ENCODE measurements around the gene RNF8.

The RNF8 gene

DNA sequence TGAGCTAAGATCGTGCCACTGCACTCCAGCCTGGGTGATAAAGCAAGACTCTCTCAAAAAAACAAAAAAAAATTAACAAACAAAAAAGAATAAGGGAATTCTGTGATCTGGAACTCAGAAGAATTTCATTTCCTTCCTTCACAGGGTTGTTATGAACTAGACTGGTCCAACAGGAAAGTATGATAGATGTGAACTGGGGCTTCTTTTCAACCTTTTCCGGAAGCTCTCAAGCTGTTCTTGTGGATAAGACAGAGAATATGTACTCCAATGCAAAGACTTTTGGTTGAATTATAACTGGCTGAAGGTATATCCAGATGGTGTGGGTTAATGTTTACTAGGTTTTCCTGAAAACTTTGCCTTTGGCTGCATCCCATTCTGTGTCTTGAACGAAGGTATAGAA lies 5.3 kb downstream of the RNF8 start:
- no peak for DNase-seq (ENCODE audit: low spot score)

DNA sequence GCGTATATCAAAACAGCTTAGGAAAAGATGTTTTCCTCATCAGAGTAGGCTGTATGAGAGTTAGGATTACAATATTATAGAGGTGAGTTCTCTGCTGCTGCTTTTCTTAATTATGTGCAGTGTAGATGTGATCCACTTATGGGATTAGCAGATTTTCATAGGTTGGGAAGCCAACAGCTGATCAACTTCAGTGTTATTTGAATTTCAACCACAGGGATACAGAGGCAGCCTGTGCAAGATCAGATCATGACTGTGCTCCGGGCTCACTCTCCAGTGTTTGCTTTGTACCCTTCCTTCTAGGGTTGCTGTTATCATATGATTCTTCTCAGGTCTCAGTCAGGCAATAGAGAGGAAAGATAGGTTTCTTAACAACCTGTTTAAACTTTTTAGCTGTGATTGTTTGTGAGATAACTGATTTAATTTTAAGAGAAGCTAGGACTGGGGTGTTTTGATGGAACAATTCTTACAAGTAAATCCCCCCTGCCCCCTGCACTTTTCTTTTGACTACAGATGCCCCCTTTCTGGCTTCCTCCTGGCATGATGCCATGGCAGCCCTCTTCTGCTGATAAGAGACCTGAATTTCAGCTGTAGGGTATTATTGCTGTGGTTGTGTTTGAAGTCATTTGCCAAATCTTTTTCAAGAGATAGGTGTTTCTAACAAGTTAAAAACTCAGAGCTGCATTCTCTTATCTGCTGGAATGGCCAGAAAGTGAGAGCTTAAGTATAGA lies 8.5 kb downstream of the RNF8 start:
- no peak for DNase-seq (ENCODE audit: low spot score)

DNA sequence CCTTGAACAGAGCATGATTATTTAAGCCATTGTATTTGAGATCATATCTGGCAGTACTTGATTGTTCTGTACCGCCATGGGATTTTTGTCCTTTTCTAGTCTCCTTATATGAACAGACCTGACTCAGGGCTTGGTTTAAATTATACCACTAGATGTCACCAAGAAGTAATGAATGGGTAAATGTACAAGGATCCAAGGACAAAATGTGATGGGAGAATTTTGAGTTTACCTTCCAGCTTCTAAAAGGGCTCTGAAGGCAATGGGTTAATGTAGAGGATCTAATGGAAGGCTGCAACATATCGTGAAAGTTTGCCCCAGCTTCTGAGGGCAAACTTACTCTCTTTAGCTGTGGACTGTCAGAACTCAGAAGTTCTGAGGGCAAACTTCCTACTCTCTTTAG lies 12.0 kb downstream of the RNF8 start:
- no peak for DNase-seq (ENCODE audit: low spot score)

DNA sequence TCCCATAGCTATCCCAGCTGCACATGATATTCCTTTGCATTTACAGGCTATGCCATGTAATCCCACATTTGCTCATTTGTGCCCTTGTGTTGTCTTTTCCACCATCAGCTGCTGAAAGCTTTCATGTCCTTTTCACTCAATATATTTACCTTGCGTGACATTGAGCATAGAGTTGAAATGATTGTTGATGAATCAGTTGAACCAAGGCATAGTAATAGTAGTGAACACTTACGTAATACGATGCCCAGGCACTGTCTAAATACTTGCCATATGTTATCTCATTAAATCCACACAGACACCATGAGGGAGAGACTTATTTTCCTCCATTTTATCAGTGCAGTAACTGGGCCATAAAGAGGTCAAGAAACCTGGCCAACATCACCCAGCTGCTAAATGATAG lies 13.1 kb downstream of the RNF8 start:
- DNase-seq (ENCODE audit: low spot score): no peak

DNA sequence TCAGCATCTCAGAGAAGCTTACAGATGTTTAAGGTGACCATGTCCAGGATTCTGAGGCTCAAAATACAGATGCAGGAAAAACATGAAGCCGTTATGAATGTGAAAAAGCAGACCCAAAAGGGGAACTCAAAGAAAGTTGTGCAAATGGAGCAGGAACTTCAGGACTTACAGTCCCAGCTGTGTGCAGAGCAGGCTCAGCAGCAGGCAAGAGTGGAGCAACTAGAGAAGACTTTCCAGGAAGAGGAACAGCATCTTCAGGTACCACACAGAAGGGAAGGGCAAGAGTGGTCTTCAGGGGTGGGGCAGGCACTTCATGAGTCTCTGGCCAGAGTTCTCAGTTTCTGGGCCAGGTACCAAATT lies 15.2 kb downstream of the RNF8 start:
- DNase-seq (ENCODE audit: low spot score): no peak

- peak; percentile 14 for DNase-seq (ENCODE audit: low spot score)
These were observed 15.8 kb downstream of the RNF8 start for GRCh38 chr6:37369321-37370201.

DNA sequence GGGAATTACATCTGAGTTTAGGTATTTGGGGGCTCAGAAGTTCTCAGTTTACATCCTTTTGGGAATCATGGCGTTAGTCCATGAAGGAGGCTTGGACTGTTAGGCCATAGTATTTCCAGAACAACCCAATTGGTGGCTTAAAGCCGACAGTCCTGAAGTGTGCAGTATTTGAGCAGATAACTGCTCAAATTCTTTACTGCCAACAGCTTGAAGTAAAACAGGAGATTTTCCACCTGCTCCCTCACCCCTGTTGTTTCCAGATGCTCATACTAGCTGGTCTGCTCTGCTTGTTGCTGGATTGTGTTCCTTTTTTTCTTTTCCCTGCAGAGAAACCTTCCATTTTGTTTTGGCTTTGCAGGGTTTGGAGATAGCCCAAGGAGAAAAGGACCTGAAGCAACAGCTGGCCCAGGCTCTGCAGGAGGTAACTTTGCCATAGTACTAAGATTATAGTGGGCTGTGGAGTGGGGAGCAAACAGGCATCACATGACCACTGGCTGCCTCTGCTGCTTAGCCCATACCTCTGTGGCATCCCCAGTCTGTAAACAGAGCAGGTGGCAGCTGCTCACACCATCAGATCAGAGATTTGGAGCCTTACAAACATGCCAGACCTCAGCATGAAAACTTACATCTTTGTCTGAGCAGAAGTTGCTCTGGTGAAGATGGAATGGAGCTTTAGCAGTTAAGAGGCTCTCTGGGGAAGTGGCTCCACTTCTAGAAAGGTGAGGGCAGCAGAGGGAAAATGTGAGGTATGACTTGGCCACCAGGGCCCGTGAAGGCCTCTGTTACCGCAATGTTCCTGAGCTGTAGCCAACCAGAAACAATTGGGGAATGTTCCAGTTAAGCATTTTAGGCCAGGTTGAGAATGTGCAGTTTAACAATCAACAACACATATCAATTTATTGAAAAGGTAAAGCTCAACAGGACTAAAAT lies 17.6 kb downstream of the RNF8 start:
- DNase-seq (ENCODE audit: low spot score): no peak

GRCh38 chr6:37372116-37372515 lies 18.3 kb downstream of the RNF8 start:
- no peak for DNase-seq (ENCODE audit: low spot score)

- no peak for DNase-seq (ENCODE audit: low spot score)
These were observed 20.2 kb downstream of the RNF8 start for GRCh38 chr6:37373822-37374471.

GRCh38 chr6:37375376-37375775 lies 21.6 kb downstream of the RNF8 start:
- no peak for DNase-seq (ENCODE audit: low spot score)

GRCh38 chr6:37376078-37376743 lies 22.4 kb downstream of the RNF8 start:
- no peak for DNase-seq (ENCODE audit: low spot score)

DNA sequence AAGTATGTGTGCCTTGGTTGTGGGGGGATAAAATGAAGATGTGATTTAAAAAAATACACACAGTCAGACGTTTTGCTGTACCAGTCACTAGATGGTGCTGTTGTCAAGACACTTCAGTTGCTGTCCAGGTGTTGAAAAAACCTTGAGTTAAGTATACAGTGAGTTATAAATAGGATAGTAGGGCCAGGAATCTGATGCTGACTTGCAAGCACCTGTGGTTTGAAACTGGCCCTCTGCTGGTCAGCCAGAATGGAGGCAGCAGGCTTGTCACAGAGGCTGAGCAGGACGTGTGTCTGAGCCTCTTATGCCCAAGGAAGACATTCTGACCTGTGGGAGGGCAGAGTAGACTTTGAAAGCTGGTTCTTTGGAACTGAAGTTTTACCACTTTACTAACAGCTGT lies 27.8 kb downstream of the RNF8 start:
- peak; percentile 46 for DNase-seq (ENCODE audit: low spot score)

DNA sequence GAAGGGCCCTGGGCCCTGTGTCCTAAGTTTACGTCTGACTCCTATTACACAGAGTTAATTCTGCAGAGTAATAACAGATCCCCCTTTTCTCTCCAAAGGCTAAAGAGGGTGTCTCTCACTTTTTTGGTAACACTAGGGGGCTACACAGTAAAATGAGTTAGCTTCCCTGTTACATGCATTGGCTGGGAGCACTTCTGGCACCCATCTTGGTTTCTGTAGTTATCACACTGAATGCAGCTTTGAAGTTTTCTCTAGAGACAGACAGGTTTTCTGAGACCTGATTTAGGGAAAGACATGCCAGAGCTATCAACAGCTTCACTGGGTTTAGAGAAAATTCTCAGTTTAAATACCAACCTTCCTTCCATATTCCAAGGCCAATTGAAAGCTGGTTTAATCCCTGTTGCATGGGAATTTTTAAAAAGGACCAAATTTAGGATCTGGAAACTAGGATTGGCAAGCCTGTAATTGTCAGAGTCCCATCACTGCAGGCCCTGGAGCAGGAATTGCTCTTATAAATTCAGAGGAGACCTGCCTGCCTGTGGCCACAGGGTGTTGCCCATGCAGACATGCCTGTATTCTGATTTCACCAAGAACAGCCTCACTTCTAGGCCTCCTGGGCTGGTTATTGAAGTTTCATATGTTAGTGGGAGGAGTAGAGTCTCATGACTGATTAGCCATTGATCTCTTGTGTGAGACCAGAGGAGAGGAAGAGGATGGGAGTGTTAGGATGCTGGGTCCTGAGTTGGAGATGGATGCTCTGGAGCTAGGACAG lies 29.4 kb downstream of the RNF8 start:
- no peak for DNase-seq (ENCODE audit: low spot score)

DNA sequence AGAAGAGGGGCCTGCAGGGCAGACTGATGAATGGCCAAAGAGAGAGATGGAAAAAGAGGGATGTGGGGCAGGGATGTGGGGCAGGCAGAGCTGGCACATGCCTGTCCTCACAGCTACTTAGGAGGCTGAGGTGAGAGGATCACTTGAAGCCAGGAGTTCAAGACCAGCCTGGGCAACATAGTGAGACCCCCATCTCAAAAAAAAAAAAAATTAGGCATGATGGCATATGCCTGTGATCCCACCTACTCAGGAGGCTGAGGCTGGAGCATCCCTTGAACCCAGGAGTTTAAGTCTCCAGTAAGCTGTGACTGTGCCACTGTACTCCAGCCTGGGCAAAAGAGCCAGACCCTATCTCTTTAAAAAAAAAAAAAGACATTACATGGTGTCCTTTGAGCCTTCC lies 34.8 kb downstream of the RNF8 start:
- no peak for DNase-seq (ENCODE audit: low spot score)

GRCh38 chr6:37389857-37390256 lies 36.1 kb downstream of the RNF8 start:
- no peak for DNase-seq (ENCODE audit: low spot score)

- no peak for DNase-seq (ENCODE audit: low spot score)
These were observed 37.3 kb downstream of the RNF8 start for GRCh38 chr6:37391120-37391519.

GRCh38 chr6:37392821-37393220 lies 39.0 kb downstream of the RNF8 start:
- no peak for DNase-seq (ENCODE audit: low spot score)

DNA sequence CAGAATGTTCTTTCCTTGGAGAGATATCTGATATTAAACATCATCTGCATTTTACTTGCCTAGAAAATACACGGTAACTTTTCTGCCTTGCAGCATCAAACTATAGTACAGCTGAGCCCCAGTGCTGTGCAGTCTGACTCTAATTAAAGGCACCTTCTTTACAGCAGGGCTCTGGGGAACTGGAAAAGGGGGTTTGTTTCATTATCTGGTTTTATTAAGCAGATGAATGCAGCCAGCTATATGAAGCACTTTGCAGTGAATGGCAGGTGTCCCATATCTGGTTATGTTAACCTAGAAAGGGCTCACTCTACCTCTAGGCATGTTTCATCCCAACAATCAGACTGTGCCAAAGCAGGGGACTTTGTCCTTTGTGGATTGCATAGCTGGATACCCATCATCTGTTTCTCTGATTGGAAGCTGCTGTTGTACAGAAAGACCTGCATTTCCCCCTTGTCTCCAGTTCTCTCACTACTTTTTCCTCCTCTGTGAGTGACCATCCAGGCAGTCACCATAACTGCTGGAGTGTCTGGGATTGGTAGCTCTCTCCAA lies 39.7 kb downstream of the RNF8 start:
- no peak for DNase-seq (ENCODE audit: low spot score)

DNA sequence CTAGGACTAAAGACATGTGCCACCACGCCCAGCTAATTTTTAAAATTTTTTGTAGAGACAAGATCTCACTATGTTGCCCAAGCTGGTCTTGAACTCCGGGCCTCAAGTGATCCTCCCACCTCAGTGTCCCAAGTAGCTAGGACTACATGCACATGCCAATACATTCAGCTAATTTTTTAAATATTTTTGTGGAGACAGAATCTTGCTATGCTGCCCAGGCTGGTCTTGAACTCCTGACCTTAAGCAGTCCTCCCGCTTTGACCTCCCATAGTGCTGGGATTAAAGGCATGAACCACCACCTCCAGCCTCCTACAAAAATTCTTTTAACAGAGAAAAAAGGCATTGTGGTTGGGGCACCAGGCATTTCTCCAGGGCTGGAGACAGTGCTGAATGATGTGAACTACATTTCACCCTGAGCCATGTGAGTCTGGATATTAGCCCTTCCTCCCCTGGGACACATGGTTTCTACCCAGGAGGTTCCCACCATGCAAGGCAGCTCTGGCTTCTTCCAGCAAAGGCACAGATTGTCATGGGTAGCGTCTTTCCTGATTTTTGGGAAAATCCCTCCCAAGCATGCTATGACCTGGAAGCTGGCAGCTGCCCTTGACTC lies 42.9 kb downstream of the RNF8 start:
- peak; percentile 31 for DNase-seq (ENCODE audit: low spot score)

- DNase-seq (ENCODE audit: low spot score): no peak
These were observed 45.3 kb downstream of the RNF8 start for GRCh38 chr6:37399131-37399530.
